ENCODE results near the gene PRX. TPM values are rescaled to one million over a fixed set of nuclear protein-coding genes. Genes with fewer than 3 reads are reported as not detected.
"Not testable (repeated sequence)": the region's sequence is repeated elsewhere in the genome, so short reads cannot be mapped to it uniquely, and the experiment has no call there.

The PRX gene
- polyA plus RNA-seq, 4 donors = 10.4 to 15.5 (median 13.0) TPM

GRCh38 chr19:40418040-40418439, 4.9 kb upstream of the PRX start:
- no peak for DNase-seq (ENCODE audit: low read depth in 4 of 4, low spot score in 2 of 4)

DNA sequence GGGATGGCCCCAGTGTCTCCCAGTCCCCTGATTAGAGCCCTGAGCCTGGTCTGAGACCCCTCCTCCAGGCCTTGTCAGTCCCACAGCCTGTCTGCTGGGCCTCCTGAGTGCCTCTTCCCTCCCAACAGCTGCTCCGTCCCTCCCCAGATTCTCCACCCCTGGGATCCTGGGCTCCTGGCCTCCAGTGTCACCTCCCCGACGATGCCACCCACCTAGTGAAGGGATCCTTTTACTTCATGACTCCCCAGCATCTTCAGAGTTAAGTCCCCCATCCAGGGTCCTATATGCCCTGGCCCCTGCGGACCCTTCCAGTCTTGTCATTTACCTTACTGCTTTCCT, 4.4 kb upstream of the PRX start:
- no peak for DNase-seq (ENCODE audit: low read depth in 4 of 4, low spot score in 2 of 4)

GRCh38 chr19:40416918-40417642, 3.9 kb upstream of the PRX start:
- no peak for DNase-seq (ENCODE audit: low read depth in 4 of 4, low spot score in 2 of 4)

DNA sequence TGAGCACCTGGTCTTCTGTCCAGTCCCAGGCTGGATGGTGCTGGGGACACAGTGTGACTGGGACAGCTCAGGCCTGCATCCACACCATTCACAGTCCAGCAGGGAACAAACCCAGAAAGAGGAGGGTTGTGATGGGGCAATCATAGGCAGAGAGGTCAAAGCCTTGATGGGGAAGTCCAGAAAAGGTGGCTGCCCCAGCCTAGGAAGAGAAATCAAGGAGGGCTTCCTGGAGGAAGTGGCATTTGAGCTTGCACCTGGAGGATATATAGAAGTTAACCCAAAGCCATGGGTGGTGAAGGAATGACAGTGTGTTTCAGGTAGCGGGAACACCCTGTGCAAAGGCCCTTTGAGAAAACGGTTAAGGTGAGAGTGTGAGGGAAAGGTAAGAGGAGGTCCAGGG, 2.6 kb upstream of the PRX start:
- no peak for DNase-seq (ENCODE audit: low read depth in 4 of 4, low spot score in 2 of 4)

DNA sequence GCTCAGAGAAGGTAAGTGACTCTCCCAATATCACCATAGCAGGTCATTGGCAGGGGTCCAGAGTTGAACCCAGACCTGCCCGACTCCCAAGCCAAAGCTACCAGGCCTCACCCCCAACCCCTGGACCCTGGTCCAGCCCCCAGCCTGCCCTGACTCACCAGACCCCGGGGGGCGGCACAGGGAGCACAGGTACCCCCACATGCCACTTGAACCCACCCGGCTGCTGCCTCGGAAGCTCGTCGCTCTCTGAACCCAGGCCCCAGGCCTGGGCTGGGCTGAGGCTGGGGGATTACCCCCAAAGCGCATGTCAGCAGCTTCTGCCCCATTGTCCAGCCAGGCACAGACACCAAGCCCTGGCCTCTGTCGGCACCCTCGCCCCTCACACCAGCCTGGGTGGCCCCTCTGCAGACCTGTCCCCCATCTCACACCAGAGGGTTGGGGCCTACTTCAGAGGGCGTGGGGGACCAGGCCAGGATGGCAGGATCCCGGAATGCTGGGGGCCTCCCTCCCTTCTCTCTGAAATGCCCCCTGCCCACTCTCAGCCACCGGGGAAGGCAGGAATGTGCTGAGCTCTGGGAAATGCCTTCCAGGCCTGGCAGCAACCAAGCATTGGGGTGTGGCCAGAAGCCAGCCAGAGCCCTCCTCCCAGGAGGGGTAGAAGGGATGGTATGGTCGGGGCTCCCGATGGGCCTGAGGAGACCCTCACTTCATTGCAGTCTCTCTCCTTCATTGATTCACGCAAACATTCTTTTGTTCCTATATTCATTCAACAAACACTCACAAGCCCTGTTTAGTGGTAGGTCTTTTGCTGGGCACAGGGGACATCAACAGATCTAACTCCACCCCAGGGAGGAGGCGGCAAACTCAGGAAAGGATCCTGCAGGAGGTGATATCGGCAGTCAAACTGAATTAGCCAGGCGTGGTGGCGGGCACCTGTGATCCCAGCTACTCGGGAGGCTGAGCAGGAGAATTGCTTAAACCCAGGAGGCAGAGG, 1.7 kb upstream of the PRX start:
- no peak for DNase-seq (ENCODE audit: low read depth in 4 of 4, low spot score in 2 of 4)

- DNase-seq (ENCODE audit: low read depth in 4 of 4, low spot score in 2 of 4) = no peak
Measured at GRCh38 chr19:40412866-40413265, 312 bp downstream of the PRX start.

DNA sequence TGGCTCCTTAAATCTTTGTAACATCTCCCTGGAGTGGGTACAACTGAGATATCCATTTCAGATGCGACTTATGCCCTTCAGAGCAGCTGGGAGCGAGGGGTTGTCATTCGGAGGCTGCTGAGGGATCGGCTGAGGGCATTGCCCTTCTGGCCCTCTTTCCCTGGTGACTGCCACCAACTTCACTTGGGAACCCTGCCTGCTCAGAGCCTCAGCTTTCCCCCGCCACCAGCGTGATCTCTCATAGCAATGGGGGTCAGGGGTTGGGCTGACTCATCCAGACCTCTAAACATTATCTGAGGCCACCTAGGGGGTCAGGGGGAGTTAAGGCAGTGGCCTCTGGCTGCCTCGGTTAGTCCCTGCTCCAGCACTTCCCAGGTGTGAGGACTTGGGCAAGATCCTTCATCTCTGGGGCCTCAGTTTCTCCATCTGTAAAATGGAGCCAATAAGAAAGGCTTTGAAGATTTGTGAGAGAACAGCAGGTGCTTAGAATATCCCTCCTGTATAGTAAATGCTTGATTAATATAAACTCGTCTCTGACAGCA, 1.1 kb downstream of the PRX start:
- DNase-seq (ENCODE audit: low read depth in 4 of 4, low spot score in 2 of 4) = no peak

GRCh38 chr19:40411125-40411842, 1.9 kb downstream of the PRX start:
- no peak for DNase-seq (ENCODE audit: low read depth in 4 of 4, low spot score in 2 of 4)

DNA sequence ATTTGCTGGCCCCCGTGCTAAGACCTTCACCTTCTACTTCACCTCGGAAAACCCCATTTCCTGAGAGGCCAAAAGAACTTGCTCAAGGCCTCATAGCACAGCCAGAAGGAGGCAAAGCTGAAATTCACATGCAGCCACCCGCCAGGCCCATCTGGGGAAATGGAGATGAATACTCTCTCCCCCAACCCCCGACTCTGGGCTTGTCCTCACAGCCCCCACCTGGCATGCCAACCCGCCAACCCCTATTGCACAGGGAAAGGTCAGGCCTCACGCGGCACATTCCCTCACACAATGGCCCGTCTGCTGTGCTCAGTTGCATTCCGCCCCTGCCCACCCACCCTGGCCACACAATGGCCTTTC, 3.2 kb downstream of the PRX start:
- DNase-seq (ENCODE audit: low read depth in 4 of 4, low spot score in 2 of 4) = no peak

- not testable (repeated sequence) for DNase-seq (ENCODE audit: low read depth in 4 of 4, low spot score in 2 of 4)
Measured at GRCh38 chr19:40408598-40408925, 4.6 kb downstream of the PRX start.

DNA sequence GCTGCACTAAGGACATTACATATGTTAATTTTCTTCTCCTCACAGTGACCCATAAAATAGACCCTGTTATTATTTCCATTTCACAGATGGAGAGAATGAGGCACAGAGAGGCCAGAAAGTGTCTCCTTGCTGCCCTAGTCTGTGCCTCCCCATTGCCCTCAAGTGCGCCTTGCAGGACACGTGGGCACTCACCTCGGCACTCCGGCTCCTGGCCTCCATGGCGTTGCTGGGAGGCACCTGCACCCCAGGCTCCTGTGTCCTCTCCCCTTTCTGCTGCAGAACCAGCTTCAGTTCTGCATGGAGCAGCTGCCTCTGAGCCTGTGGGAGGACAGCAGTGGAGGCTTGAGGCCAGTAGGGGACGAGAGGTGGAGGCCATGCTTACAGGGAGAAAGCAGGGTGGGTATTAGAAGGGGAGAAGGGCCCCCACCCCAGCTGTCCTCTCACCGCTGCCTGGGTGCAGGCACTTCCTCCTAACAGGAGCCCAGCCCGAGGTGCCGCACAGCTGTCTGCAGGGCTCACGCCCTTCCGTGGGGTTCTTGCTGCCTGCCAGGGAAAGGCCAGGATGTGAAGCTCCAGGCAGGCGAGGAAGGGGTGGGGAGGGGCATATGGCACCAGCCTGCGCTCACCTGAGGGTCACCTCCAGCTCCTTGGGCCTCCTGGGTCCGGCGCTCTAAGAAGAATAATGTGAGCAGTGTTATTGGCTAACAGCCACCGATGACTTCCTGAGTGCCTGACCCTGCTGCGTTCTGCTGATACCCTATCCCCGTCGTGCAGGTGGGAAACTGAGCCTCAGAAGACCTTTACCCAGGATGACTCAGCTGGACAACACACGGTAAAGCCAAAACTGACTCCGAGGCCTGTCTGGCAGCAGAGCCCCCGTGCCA, 5.2 kb downstream of the PRX start:
- no peak for DNase-seq (ENCODE audit: low read depth in 4 of 4, low spot score in 2 of 4)

DNA sequence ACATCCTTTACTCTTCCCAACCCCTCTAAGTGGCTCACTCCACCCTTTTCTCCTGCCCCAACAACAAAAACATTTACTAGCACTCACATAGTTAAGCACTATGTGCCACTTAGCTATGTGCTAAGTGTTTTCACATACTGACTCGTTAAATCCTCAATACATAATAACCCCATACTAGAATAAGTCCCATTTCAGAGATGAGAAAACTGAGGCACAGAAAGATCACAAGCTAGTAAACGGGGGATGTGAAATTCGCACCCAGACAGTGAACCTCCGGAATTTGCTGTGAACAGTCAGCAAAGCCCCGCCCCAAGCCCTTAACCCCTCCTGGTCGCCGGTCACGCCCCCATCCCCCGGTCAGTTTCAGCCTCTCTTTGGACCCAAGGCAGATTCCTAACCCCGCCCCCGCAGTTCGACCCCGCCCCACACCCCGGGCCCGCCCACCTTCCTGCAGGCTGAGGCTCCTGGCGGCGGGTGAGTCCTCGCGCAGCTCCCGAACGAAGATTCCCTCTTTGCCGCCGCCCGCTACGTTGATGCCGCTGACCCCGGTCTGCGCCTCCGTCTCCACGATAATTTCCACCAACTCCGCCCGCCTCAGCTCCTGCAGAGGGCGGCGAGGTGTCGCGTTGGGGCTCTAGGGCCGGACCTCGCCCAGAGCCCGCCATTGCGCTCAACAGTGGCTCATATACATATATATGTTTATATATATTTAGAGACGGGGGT, 9.8 kb downstream of the PRX start:
- peak in 2 of 4 donors; percentile 65 to 71 for DNase-seq (ENCODE audit: low read depth in 4 of 4, low spot score in 2 of 4)

DNA sequence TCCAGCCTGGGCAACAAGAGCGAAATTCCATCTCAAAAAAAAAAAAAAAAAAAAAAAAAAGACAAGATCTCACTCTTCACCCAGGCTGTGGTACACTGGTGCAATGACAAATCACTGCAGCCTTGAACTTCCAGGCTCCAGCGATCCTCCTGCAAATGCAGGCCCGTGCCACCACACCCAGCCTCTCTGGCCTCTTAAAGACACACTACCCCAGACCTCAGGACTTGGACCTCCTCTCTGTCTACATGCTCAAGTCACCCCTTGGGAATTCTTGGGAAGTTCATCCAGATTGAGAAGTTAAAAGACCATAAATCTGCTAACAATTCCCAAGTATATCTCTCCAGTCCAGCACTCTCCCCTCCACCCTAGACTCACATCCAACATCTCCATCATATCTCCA, 12.6 kb downstream of the PRX start:
- no peak for DNase-seq (ENCODE audit: low read depth in 4 of 4, low spot score in 2 of 4)

DNA sequence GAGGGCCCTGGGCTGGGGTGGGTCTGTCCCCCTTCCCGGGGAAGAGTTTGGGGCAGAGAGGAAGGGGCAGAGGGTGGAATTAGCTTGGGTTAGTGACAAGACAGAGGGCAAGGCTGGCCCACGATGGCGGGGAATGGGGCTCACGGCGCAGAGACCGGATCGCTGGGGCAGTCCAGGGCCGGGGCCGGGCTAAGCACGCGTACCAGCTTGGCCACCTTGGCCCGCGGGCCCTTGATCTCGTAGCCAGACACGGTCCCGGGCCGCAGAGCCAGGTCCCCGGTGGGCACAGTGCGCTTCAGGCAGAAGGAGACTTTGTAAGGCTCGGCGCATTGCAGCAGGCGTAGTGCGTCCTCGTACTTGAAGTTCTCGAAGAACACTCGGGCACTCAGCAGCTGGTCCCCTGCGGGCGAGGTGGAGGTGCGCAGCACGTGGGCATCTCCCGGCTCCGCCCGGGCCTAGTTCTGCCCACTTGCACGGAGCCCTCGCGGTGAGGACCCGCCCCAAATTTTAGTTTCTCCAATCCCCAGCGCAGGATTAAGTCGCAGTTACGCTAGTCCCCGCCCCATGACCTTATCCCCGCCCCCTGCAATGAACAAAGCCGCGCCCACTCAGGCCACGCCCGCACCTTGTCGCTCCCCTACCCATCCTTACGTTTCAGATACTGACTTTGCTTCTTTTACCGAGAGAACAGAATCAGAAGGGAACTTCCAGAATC, 14.6 kb downstream of the PRX start:
- no peak for DNase-seq (ENCODE audit: low read depth in 4 of 4, low spot score in 2 of 4)

DNA sequence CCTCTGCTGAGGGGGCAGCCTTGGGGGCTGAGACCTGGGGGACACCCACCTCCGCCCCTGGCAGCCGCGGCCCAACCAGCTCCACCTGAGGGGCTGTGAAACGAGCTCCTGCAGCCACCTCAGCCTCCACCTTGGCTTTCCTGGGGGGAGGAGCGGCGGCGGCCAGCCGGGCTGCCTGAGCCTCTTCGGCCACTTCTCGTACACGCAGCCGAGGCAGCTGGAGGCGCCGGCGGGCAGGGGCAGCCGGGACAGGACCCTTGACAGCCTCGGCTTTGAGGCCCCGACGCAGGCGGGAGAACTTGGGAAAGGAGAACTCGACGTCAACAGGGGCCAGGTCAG, 15.6 kb downstream of the PRX start:
- no peak for DNase-seq (ENCODE audit: low read depth in 4 of 4, low spot score in 2 of 4)

GRCh38 chr19:40396886-40397567, 16.2 kb downstream of the PRX start:
- DNase-seq (ENCODE audit: low read depth in 4 of 4, low spot score in 2 of 4) = no peak

GRCh38 chr19:40395956-40396355, 17.2 kb downstream of the PRX start:
- no peak for DNase-seq (ENCODE audit: low read depth in 4 of 4, low spot score in 2 of 4)

GRCh38 chr19:40394816-40395210, 18.4 kb downstream of the PRX start:
- DNase-seq (ENCODE audit: low read depth in 4 of 4, low spot score in 2 of 4) = no peak

Data from left renal cortex interstitium (tissue), 4 donors.